Inflammatory macrophage (primary cell): ENCODE results near the gene GJD3.

Source experiments
- DNase-seq, 2 donors: peaks; one replicate each; pipeline ENCODE4 v3.0.0-alpha.2; 2020 to 2022

Gene GJD3

DNA sequence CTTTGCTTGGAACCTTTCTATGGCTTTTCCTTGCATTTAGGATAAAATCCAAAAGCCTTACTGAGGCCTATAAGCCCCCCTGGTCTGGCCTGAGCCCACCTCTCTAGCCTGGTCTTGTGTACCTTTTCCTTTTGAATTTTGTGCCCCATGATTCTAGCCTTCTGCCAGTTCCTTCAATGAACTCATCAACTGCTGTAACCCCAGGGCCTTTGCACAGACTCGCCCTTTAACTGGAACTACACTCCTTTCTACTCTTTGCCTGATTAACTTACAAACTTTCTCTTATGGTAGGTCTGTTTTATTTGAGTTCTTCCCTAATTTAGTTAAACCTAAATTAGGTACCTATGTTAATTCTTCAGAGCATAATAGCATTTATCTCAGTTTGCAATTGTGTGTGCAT, 24.2 kb downstream of the GJD3 start:
- DNase-seq, result no peak

DNA sequence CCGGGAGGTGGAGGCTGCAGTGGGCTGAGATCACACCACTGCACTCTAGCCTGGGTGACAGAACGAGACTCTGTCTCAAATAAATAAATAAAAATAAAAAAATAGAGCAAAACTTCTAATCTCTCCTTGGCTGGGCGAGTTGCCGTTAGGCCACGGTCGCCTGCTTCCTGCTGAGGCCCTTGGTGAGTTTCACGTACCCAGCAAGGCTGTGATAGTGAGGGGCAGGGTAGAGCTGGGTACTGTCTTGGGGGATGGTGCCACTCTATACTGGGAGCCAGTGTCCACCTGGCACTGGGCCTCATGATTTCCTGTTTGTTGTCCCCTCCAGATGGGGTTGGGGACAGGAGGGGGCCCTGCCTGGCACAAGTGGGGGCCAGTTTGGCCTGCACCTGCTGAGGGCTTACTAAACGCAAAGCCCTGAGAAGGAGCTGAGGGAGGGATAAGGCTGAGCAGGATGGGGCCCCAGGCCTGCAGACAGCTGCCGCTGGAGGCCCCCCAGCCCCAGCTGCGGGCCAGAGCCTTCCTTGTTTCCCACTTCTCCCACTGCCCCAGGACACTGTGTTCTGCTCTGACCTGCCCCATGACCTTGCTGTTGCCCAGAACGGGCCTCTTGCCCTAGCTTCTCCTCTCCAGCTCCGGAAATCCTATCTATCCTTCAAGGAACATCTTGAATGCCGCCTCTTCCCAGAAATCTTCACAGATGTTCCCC, 25.4 kb downstream of the GJD3 start:
- no peak for DNase-seq

DNA sequence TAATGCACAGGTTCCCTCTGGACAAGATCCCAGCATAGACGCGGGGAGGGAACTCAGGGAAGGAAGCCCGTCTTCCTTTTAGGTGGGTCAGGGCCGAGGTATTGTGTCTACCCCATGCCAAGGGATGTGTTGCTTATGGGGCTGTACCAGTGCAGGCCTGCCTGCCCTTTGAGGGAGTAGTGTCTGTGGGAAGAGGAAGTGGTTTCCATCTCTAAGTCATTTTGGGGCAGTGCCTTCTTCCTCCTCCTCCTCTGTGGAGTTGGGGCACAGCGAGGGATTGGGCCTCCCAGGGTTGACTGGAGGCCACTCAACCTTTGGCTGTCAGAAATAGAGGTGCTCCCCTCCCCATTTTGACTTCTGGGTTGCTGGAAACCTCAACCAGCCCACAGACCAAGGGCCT, 26.5 kb downstream of the GJD3 start:
- DNase-seq, result peak in 1 of 2 donors; percentile 35

DNA sequence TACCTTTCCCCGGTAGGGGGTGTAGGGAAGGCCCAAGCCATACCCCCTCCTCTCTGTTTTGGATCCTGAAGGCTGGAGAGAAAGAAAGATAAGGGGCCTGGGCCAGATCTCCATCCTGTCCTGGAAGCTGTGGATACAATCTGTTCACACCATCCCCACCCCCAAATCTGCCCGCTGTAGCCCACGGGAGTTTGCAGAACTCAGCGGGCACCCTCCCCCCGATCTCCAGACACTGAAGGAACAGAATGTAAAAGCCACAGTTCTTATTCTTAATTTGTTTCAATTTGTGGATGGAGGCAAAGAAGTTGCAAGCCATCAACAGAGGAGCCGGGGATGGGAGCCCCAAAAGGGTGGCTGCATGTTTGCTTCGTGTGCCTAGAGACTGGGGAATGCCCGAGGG, 27.2 kb downstream of the GJD3 start:
- no peak for DNase-seq

DNA sequence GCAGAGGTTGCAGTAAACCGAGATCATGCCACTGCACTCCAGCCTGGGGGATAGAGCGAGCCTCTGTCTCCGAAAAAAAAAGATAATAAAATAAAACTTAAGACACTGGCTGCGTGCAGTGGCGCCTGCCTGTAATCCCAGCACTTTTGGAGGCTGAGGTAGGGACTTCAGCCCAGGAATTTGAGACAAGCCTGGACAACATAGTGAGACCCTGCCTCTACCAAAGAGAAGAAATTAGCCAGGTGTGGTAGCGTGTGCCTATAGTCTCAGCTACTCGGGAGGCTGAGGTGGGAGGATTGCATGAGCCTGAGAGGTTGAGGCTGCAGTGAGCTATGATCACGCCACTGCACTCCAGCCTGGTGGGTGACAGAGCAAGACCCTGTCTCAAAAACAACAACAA, 28.9 kb downstream of the GJD3 start:
- DNase-seq, result no peak

DNA sequence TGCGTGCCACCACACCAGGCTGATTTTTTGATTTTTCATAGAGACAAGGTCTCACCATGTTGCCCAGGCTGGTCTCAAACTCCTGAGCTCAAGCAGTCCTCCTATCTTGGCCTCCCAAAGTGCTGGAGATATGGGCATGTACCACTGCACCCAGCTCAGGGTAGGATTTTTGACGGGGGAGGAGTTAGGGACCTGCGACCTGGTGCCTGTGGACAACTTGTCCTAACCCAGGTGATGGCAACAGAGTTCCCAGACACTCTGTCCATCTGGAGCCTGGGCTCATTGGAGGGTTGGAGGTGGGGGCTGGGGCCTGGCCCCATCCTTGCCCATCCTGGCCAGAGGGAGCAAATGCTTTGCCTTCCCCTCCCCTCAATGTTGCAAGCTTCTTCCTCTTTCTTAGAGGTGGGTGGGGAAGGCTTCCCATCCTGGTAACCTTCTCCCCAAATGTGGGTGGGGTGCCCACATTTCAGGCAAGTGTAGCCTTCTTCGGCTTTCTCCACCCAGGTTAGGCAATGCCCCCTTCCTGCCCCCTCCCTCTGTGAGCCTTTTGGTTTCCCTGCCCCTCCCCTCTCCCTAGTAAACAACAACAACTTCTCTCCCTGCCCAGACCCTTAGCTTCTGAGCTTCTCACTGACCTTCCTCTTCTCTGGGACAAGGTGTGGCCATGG, 30.6 kb downstream of the GJD3 start:
- peak; percentile 93 to 94 for DNase-seq

DNA sequence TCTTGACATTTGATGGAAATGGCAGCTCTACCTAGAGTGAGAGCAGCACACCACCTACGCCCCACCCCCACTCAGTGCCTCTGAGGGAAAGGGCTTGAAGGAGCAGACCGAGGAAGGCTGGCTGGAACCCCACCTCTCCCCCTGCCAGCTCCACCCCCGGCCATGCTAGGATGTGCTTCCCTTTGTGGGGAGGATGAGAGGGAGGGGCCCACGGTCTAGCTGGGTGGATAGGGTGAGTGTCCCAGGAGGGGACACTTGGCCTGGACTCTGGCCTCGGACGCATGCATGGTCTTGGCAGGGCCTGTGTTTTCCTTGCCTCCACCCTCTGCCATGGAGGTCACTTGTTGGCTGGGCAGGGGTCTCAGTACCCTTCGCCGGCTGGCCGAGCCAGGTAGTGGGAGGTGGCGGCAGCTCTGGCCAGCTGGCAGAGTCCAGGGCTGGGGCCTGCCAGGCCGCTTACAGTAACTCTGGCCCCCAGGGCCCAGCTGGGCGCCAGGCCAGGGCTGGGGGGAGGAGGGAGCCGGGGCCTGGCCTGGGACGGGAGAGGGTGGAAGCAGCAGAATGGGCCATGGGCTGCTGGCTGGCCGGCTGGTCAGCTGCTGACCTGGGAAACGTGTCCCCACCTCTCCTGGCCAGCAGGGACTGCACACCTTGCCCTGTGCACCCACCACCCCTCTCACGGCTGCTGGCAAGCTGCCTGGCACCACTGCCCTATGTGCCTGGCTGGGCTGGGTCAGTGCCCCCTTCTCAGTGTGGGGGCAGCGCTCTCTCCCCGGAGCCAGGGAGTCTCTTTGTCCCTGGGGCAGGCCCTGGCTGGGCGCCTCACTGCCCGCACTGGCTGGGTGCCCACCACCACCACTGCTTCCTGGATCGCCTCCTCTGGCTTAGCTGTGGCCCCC, 32.5 kb downstream of the GJD3 start:
- peak; percentile 30 to 40 for DNase-seq

DNA sequence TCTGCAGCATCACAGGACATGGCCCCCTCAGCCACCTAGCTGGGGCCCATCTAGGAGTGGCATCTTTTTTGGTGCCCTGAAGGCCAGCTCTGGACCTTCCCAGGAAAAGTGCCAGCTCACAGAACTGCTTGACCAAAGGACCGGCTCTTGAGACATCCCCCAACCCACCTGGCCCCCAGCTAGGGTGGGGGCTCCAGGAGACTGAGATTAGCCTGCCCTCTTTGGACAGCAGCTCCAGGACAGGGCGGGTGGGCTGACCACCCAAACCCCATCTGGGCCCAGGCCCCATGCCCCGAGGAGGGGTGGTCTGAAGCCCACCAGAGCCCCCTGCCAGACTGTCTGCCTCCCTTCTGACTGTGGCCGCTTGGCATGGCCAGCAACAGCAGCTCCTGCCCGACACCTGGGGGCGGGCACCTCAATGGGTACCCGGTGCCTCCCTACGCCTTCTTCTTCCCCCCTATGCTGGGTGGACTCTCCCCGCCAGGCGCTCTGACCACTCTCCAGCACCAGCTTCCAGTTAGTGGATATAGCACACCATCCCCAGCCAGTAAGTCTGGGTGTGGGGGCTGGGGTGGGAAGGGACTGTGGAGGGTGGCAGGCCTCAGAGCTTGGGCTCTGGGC, 33.6 kb downstream of the GJD3 start:
- DNase-seq, result no peak

DNA sequence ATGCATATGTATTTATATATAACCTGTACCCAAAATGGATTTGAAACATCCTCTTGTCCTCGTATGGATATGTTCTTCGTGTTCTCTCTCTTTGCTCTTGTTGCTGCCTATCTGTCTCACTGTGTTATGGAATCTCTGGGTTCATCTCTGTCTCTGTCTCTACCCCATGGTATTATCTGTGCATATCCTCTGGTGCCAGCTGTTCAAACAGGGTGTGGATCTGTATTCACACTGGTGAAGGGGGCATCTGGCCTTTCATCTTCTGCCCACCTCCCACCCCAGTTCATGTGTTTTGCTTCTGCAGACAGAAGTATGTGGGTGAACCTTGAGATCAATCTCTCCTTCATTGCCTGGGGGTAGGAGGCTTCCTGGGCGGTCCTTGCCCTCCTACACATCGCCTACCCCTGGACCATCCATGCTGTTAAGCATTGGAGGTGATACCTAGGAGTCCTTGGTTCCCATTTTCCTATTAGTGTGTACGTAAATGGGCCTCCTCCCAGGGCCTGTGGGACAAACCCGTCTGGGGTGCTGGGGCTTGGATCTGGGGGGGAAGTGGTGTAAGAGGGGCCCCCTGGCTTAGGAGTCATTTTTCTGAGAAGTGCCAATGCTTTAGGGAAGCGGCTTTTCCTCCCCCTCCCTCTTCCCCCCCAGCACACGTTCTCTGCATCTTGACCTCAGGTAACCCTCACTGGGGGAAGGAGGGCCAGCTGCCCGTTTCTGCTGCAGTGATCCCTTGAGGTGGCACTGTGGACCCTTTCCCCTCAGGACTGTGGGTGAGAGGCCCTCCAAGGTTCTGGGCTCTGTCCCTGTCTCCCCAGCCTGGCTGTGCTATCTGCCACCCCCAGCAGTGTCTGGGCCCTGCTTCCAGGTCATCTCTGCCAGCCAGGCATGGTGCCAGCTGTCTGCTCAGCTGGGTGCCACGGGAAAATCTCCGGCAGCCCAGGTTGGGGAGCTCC, 34.4 kb downstream of the GJD3 start:
- peak; percentile 89 to 92 for DNase-seq

DNA sequence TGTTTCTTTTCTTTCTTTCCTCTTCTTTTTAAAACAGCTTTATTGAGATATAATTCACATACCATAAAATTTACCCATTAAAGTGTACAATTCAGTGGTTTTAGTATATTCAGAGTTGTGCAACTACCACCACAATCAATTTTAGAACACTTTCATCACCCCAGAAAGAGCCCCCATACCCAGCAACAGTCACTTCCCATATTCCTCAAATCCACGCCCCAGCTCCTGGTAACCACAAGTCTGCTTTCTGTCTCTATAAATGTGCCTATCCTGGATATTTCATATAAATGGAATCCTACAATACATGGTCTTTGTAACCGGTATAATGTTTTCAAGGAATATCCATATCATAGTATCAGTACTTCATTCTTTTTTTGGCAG, 36.2 kb downstream of the GJD3 start:
- DNase-seq, result no peak

DNA sequence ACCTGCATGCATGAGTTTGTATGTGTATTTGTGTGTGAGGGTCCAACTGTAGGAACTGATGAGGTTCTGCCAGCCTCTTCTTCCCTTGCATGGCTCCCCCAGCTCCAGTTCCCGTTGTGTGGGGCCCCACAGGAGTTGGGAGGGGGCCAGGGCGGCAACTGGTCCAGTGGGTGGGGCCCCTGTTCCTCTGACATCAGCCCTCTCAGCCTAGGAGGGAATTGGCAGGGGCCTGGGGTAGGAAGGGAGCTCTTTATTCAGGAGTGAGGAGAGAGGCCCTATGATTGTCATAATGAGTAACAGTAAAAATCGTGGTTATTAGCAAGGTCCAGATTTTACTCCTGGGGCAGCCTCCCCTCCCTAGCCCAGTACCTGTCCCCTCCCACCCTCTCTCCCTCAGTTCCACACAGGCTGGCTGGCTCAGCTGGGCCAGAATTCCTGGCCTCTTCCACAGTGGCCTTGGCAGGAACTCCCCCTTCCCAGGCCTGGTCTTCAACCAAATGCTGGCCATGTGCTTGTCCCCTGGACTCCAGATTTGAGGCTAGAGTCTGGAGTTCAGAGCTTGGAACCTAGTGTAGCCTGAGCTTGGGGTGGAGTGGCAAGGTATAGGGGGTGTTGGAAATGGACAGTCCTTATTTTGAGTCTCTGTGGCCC, 36.7 kb downstream of the GJD3 start:
- no peak for DNase-seq

DNA sequence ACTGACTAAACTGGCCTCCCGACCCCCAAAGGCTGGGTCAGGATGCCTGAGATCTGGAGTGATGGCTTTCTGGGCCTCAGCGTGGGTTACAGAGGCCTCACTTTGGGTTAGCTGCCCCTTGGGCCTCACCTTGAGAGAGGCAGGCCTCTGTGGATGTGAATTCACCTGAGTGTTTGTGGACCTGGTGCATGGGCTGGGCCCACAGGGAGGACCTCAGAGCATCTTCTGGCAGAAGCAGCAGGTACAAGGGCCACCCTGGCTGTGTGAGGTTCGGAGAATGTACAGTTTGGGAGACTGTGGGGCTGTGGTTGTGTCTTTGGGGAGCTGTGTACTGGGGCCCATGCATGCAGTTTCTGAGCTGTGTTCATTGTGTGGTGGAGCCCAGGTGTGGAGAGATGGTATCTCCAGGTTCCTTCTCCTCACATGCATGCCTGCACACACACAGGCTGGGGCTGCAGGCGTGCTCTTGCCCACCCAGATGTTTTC, 37.2 kb downstream of the GJD3 start:
- no peak for DNase-seq

DNA sequence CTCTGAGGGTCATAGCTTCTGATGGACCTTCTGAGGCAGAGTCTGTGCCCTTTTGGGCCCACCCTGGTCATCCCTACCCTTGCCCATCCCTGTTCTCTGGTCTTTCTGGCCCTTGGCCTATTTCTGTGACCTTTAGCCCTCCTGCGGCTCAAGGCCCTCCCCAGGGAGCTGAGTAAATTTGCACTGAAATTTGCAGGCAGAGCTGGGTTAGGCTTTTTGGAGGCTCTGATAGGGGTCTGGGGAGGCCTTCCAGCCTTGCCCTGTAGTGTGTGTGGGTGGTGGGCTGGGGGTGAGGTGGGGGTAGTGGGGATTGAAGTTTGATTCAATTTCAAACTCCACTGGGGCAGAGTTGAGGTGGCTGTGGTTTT, 37.7 kb downstream of the GJD3 start:
- DNase-seq, result no peak

DNA sequence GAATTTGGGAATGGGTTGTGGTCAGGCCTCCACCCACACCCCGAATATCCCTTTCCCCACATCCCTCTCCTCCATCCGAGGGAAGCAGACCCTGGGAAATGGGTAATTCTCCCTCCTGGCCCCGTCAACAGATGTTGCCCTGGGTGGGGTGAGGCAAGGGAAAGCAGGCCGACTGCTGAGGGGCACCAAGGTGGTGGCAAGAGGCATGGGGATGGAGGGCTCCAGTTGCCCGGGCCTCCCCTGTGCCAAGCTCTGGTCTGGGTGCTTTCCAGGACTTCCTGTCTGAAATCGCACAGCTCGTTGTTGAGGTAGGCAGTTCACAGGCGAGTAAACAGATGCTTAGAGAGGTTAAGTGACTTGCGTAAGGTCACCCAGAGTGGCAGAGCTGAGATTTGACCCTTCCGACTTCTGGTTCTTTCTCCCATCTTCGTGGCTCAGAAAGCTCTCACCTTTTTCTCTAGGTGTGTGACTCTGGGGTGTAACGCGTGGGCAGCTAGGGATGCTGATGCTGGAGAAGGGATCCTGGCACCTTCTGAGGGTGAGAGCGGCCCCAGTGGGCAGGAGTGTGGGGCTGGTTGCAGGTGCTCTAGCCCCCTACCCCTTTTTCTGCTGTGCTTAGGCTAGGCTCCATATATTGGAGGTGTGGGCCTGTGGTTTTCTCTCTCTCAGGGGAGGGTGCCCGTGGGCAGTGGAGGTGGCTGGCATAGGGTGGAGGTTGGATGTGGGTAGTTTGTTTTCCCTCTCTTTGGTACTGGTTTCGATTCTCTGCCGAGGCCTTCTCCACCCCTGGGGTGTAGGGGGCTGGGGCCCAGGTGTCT, 38.3 kb downstream of the GJD3 start:
- DNase-seq, result no peak

DNA sequence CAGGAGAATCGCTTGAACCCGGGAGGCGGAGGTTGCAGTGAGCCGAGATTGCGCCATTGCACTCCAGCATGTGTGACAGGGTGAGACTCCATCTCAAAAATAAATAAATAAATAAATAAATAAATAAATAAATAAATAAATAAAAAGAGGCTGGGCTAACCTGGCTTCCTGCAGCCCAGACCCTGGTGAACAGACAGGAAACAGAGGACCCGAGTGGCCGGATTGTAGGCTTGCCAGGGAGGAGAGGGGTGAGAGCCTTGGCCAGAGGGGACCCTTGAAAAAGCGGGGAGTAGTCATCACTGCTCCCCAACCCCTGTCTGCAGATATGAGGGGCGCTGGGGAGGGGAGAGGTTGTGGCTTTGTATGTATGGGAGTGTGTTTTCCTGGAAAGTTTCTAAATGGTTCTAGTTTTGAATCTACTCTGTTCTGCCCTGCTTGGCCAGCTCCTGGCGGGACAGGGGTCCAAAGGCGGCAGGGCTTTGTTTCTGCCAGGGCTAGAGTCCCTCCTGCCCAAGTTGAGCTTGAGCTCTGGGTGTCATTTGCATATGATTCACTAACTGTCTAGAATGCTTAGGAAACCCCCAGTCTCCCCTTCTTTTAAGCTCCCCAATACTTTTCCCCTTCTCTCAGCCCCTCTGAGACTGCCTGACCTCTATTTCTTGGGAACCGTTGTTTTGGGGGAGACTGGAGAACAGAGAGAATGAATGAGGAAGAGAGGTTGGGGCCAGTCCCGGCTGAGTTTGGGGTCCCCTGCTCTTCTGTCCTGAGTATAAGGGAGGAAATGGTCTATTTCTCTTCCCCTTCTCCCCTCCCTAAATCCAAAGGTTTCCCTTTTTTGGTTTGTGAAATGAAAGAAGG, 39.2 kb downstream of the GJD3 start:
- DNase-seq, result no peak

DNA sequence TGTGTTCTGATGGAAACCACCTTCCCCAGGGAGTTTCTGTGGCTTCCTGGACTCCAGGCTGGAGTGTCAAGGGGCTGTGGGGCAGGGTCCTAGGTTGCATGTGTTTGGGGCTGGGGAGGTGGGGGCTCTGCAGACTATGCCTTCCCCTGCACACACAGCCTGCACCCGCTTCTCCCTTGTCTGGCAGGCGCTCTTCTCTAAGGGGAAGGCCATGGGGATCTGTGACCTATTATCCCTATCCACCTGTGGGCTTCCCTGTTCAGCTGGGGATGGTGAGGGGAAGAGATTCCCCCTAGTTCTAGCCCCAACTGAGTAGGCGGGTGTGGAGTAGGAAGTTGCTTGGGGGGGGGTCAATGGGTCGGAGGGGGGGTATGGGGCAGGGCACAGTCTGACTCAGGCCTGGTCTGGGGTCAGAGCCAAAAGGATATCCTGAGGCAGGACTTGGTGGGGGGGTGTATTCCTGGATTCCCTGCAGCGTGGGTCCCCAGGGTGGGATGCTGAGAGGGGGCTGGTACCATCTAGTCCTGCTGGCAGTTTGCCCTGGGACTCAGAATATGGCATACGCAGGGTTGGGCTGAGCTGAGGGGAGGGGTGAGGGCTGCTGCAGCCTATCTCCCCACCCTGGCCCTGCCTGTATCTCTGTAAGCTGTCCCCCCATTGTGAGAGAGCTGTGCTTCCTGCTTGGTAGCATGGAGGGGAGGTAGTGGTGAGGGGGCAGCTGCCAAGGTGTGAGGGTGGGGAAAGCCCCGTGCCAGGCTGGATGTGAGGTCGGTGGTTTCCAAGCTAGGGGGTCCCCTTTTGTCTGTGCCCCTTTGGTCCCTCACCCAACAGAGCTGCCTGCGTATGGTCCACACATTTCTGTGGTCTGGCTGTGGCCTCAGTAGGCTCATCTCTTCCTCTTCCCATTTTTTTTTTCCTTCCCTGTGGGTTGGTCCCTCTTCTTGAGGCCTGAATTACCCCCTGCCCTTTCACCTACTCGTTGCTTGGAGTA, 40.9 kb downstream of the GJD3 start:
- DNase-seq, result peak; percentile 58 to 62

DNA sequence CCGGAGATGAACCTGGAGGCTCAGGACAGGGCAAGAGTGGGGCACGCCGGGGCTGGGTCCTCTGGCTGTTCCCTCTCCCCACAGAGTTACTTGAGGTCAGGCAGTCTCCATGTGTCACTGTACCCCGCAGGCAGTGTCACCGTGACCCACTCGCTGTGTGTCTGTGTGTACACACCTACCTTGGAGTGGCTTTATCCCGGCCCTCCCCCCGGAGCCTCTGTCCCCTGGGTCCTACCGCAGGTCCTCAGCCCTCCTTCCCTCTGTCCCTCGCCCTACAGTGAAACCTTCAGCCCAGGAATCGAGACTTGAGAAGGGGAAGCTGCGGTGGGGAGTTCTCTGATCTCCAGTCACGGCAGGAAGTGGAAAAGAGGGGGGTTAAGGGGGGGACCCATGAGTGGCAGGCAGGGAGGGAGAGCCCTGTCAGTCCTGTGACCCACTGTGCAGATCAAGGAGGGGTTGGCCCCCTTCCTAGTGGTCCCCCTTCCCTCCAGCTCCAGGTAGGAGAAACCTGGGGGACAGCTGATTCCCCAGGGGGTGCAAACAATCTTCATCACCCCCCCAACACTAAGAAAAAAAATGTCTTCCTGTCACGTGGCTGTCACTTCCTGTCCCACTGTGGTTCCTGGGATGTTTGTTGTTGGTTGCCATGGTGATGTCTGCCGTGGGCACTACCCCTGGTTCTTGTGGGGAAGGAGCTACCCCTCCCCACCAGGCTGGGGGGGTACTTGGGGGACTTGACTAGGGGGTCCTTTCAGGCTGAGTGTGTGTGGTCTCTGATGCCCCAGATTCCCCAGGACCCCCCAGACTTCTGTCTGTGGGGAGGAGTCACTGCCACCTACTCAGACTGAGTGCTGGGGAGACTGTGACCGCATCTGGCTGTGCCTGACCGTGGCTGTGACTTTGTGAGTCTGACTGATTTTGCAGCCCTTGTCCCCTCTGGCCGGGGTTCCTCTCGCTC, 41.9 kb downstream of the GJD3 start:
- DNase-seq, result peak; percentile 95 to 96
